Neural progenitor cell (in vitro differentiated cells): ENCODE data around the gene TMEM234.

Experiments
- EZH2 ChIP-seq: fragments of 200-600 bp; sonication (generic); IDR thresholded peaks from 2 replicates; pipeline ENCODE4 v1.6.1; 2017; ENCODE audit warnings: antibody characterized with exemption, mild to moderate bottlenecking, moderate library complexity
- EZH2phosphoT487 ChIP-seq: fragments of 200-600 bp; sonication (generic); IDR thresholded peaks from 2 replicates; pipeline ENCODE4 v1.6.1; 2017; ENCODE audit warnings: antibody characterized with exemption
- TF ChIP-seq, protein P1 (sequence below): fragments of 200-600 bp; sonication (generic); IDR thresholded peaks from 2 replicates; pipeline ENCODE4 v1.5.1; 2017; ENCODE audit warnings: antibody characterized with exemption, mild to moderate bottlenecking

- TF ChIP-seq, protein P1, sequence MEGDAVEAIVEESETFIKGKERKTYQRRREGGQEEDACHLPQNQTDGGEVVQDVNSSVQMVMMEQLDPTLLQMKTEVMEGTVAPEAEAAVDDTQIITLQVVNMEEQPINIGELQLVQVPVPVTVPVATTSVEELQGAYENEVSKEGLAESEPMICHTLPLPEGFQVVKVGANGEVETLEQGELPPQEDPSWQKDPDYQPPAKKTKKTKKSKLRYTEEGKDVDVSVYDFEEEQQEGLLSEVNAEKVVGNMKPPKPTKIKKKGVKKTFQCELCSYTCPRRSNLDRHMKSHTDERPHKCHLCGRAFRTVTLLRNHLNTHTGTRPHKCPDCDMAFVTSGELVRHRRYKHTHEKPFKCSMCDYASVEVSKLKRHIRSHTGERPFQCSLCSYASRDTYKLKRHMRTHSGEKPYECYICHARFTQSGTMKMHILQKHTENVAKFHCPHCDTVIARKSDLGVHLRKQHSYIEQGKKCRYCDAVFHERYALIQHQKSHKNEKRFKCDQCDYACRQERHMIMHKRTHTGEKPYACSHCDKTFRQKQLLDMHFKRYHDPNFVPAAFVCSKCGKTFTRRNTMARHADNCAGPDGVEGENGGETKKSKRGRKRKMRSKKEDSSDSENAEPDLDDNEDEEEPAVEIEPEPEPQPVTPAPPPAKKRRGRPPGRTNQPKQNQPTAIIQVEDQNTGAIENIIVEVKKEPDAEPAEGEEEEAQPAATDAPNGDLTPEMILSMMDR: no peak
- no peak for TF ChIP-seq EZH2phosphoT487
- no peak for TF ChIP-seq EZH2
Observed at GRCh38 chr1:32200226-32201010, 21.7 kb downstream of the TMEM234 start, which contains the start of gene CCDC28B.
